Measurements from ENCODE around the gene PCDHB15.

The PCDHB15 gene

DNA sequence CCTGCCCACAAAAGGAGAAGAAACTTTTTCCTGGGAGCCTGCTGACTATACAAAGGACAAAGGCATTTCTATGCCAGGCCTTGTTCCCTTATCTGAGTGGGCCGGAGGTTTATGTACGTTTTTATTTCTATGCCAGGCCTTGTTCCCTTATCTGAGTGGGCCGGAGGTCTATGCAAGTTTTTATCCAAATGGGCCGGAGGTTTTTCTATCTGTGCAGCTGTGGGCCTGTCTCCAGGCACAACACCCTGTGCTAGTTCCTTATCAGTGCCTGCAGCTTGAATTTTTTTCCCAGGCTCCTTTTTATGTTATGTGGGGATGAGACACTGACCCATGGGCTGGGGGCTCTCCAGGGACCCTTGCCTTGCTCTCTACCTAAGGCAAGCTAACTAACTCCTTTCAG lies 53.2 kb downstream of the PCDHB15 start:
- DNase-seq (ENCODE audit: low read depth) = peak; percentile 12
- TF ChIP-seq, protein P1, sequence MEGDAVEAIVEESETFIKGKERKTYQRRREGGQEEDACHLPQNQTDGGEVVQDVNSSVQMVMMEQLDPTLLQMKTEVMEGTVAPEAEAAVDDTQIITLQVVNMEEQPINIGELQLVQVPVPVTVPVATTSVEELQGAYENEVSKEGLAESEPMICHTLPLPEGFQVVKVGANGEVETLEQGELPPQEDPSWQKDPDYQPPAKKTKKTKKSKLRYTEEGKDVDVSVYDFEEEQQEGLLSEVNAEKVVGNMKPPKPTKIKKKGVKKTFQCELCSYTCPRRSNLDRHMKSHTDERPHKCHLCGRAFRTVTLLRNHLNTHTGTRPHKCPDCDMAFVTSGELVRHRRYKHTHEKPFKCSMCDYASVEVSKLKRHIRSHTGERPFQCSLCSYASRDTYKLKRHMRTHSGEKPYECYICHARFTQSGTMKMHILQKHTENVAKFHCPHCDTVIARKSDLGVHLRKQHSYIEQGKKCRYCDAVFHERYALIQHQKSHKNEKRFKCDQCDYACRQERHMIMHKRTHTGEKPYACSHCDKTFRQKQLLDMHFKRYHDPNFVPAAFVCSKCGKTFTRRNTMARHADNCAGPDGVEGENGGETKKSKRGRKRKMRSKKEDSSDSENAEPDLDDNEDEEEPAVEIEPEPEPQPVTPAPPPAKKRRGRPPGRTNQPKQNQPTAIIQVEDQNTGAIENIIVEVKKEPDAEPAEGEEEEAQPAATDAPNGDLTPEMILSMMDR (IDR thresholded peaks at IDR 0.05; ENCODE audit: low read length, missing control alignments) = no peak
- H3K4me3 ChIP-seq (replicated peaks; ENCODE audit: low read depth, low read length) = no peak overlapping the region
